ENCODE data around the gene NPIPA5. TPM values are rescaled to one million over a fixed set of nuclear protein-coding genes. Genes with fewer than 3 reads are reported as not detected.
"Not testable (repeated sequence)": the region's sequence is repeated elsewhere in the genome, so short reads cannot be mapped to it uniquely, and the experiment has no call there.

Gene NPIPA5
- total RNA-seq, 2 experiments from 2014 or later = 0.74 to 1.0 TPM

GRCh38 chr16:15393025-15393424 lies 14.9 kb upstream of the NPIPA5 start:
- peaks cover 36% of the 10 kb centered on the region for H3K27me3 Mint-ChIP-seq
- H3K36me3 Mint-ChIP-seq (ENCODE audit: low read depth); H3K4me1 ChIP-seq (ENCODE audit: insufficient read depth, low read length); DNase-seq; H3K4me1 Mint-ChIP-seq (ENCODE audit: low read depth); ATAC-seq (ENCODE audit: poor library complexity); H3K27ac ChIP-seq (ENCODE audit: low read depth in 1 of 2, low read length in 2 of 2); intact Hi-C loops (cut with DNase I, micrococcal nuclease); H3K27me3 ChIP-seq (ENCODE audit: control insufficient read depth in 1 of 2, insufficient read depth in 2 of 2, low read length in 2 of 2); H3K27ac Mint-ChIP-seq; H3K36me3 ChIP-seq (ENCODE audit: insufficient read depth, low read length); H3K4me3 ChIP-seq (ENCODE audit: low read length); POLR2A ChIA-PET; H3K9me3 Mint-ChIP-seq; H3K4me3 Mint-ChIP-seq; CTCF ChIA-PET; H3K9me3 ChIP-seq (ENCODE audit: control insufficient read depth in 1 of 2, insufficient read depth in 1 of 2, low read length in 2 of 2): not testable (repeated sequence)

GRCh38 chr16:15389916-15390315 lies 11.8 kb upstream of the NPIPA5 start:
- H3K27me3 ChIP-seq (ENCODE audit: control insufficient read depth in 1 of 2, insufficient read depth in 2 of 2, low read length in 2 of 2); H3K4me1 ChIP-seq (ENCODE audit: insufficient read depth, low read length); H3K9me3 Mint-ChIP-seq; H3K27ac Mint-ChIP-seq; CTCF ChIA-PET; H3K9me3 ChIP-seq (ENCODE audit: control insufficient read depth in 1 of 2, insufficient read depth in 1 of 2, low read length in 2 of 2); ATAC-seq (ENCODE audit: poor library complexity); H3K4me3 ChIP-seq (ENCODE audit: low read length); H3K4me1 Mint-ChIP-seq (ENCODE audit: low read depth); POLR2A ChIA-PET; H3K4me3 Mint-ChIP-seq; H3K36me3 Mint-ChIP-seq (ENCODE audit: low read depth); intact Hi-C loops (cut with DNase I, micrococcal nuclease); H3K27ac ChIP-seq (ENCODE audit: low read depth in 1 of 2, low read length in 2 of 2); H3K36me3 ChIP-seq (ENCODE audit: insufficient read depth, low read length): not testable (repeated sequence)
- peak in 1 of 14 experiments; percentile 39 for DNase-seq
- H3K27me3 Mint-ChIP-seq = peaks cover 23% of the 10 kb centered on the region

GRCh38 chr16:15388060-15388459 lies 10.0 kb upstream of the NPIPA5 start:
- H3K9me3 ChIP-seq (ENCODE audit: control insufficient read depth in 1 of 2, insufficient read depth in 1 of 2, low read length in 2 of 2); H3K9me3 Mint-ChIP-seq; H3K36me3 Mint-ChIP-seq (ENCODE audit: low read depth); ATAC-seq (ENCODE audit: poor library complexity); CTCF ChIA-PET; H3K27me3 ChIP-seq (ENCODE audit: control insufficient read depth in 1 of 2, insufficient read depth in 2 of 2, low read length in 2 of 2); H3K4me3 ChIP-seq (ENCODE audit: low read length); H3K27ac ChIP-seq (ENCODE audit: low read depth in 1 of 2, low read length in 2 of 2); intact Hi-C loops (cut with DNase I, micrococcal nuclease); H3K4me1 Mint-ChIP-seq (ENCODE audit: low read depth); H3K27ac Mint-ChIP-seq; DNase-seq; H3K36me3 ChIP-seq (ENCODE audit: insufficient read depth, low read length); H3K4me3 Mint-ChIP-seq; POLR2A ChIA-PET; H3K4me1 ChIP-seq (ENCODE audit: insufficient read depth, low read length): not testable (repeated sequence)
- peaks cover 17% of the 10 kb centered on the region for H3K27me3 Mint-ChIP-seq

GRCh38 chr16:15382810-15383209 lies 4.7 kb upstream of the NPIPA5 start:
- H3K4me3 Mint-ChIP-seq; POLR2A ChIA-PET; ATAC-seq (ENCODE audit: poor library complexity); DNase-seq; H3K4me1 Mint-ChIP-seq (ENCODE audit: low read depth); H3K9me3 ChIP-seq (ENCODE audit: control insufficient read depth in 1 of 2, insufficient read depth in 1 of 2, low read length in 2 of 2); H3K27me3 Mint-ChIP-seq; H3K4me1 ChIP-seq (ENCODE audit: insufficient read depth, low read length); H3K9me3 Mint-ChIP-seq; H3K4me3 ChIP-seq (ENCODE audit: low read length); H3K27ac ChIP-seq (ENCODE audit: low read depth in 1 of 2, low read length in 2 of 2); H3K27ac Mint-ChIP-seq; CTCF ChIA-PET; intact Hi-C loops (cut with DNase I, micrococcal nuclease); H3K36me3 ChIP-seq (ENCODE audit: insufficient read depth, low read length); H3K36me3 Mint-ChIP-seq (ENCODE audit: low read depth); H3K27me3 ChIP-seq (ENCODE audit: control insufficient read depth in 1 of 2, insufficient read depth in 2 of 2, low read length in 2 of 2): not testable (repeated sequence)

GRCh38 chr16:15357495-15357894 lies 20.6 kb downstream of the NPIPA5 start:
- H3K36me3 Mint-ChIP-seq (ENCODE audit: low read depth); H3K4me1 ChIP-seq (ENCODE audit: insufficient read depth, low read length); H3K4me3 ChIP-seq (ENCODE audit: low read length); H3K27ac Mint-ChIP-seq; H3K27ac ChIP-seq (ENCODE audit: low read depth in 1 of 2, low read length in 2 of 2); H3K9me3 Mint-ChIP-seq; H3K9me3 ChIP-seq (ENCODE audit: control insufficient read depth in 1 of 2, insufficient read depth in 1 of 2, low read length in 2 of 2); intact Hi-C loops (cut with DNase I, micrococcal nuclease); DNase-seq; H3K27me3 Mint-ChIP-seq; ATAC-seq (ENCODE audit: poor library complexity); H3K36me3 ChIP-seq (ENCODE audit: insufficient read depth, low read length); CTCF ChIA-PET; H3K4me3 Mint-ChIP-seq; H3K4me1 Mint-ChIP-seq (ENCODE audit: low read depth); POLR2A ChIA-PET; H3K27me3 ChIP-seq (ENCODE audit: control insufficient read depth in 1 of 2, insufficient read depth in 2 of 2, low read length in 2 of 2): not testable (repeated sequence)

- H3K36me3 Mint-ChIP-seq (ENCODE audit: low read depth); CTCF ChIA-PET; H3K27ac Mint-ChIP-seq; POLR2A ChIA-PET; H3K27me3 ChIP-seq (ENCODE audit: control insufficient read depth in 1 of 2, insufficient read depth in 2 of 2, low read length in 2 of 2); H3K4me1 ChIP-seq (ENCODE audit: insufficient read depth, low read length); H3K4me3 Mint-ChIP-seq; H3K4me1 Mint-ChIP-seq (ENCODE audit: low read depth); H3K9me3 ChIP-seq (ENCODE audit: control insufficient read depth in 1 of 2, insufficient read depth in 1 of 2, low read length in 2 of 2); intact Hi-C loops (cut with DNase I, micrococcal nuclease); H3K9me3 Mint-ChIP-seq; H3K36me3 ChIP-seq (ENCODE audit: insufficient read depth, low read length); H3K4me3 ChIP-seq (ENCODE audit: low read length); H3K27me3 Mint-ChIP-seq; H3K27ac ChIP-seq (ENCODE audit: low read depth in 1 of 2, low read length in 2 of 2); ATAC-seq (ENCODE audit: poor library complexity); DNase-seq: not testable (repeated sequence)
These were observed 23.2 kb downstream of the NPIPA5 start for GRCh38 chr16:15354846-15355245.

- H3K27me3 ChIP-seq (ENCODE audit: control insufficient read depth in 1 of 2, insufficient read depth in 2 of 2, low read length in 2 of 2); H3K36me3 ChIP-seq (ENCODE audit: insufficient read depth, low read length); intact Hi-C loops (cut with DNase I, micrococcal nuclease); H3K36me3 Mint-ChIP-seq (ENCODE audit: low read depth); CTCF ChIA-PET; ATAC-seq (ENCODE audit: poor library complexity); H3K27ac ChIP-seq (ENCODE audit: low read depth in 1 of 2, low read length in 2 of 2); H3K27me3 Mint-ChIP-seq; H3K9me3 Mint-ChIP-seq; H3K9me3 ChIP-seq (ENCODE audit: control insufficient read depth in 1 of 2, insufficient read depth in 1 of 2, low read length in 2 of 2); H3K27ac Mint-ChIP-seq; H3K4me1 Mint-ChIP-seq (ENCODE audit: low read depth); H3K4me1 ChIP-seq (ENCODE audit: insufficient read depth, low read length); H3K4me3 ChIP-seq (ENCODE audit: low read length); POLR2A ChIA-PET; H3K4me3 Mint-ChIP-seq; DNase-seq: not testable (repeated sequence)
These were observed 25.2 kb downstream of the NPIPA5 start for GRCh38 chr16:15352852-15353251.
